Endodermal cell (in vitro differentiated cells): ENCODE data around the gene CAMK2A. TPM values are rescaled to one million over a fixed set of nuclear protein-coding genes. Genes with fewer than 3 reads are reported as not detected.

Experiments used
- DNase-seq: peaks from one replicate; pipeline ENCODE4 v3.0.0-alpha.2; 2017
- H3K27ac ChIP-seq: 2 replicates; pipeline ENCODE4 v1.5.1; 2013; ENCODE audit warnings: mild to moderate bottlenecking, low read depth, low read length, moderate library complexity
- H3K27me3 ChIP-seq: 2 replicates; pipeline ENCODE4 v1.6.1; 2013; ENCODE audit warnings: mild to moderate bottlenecking, low read length, moderate library complexity; ENCODE audit not compliant: insufficient read depth, control insufficient read depth, poor library complexity, severe bottlenecking
- H3K36me3 ChIP-seq: 2 replicates; pipeline ENCODE4 v1.7.0; 2013; ENCODE audit warnings: mild to moderate bottlenecking, low read length, moderate library complexity; ENCODE audit not compliant: control insufficient read depth, insufficient read depth
- H3K4me1 ChIP-seq: one replicate; pipeline ENCODE4 v1.7.0; 2013; ENCODE audit warnings: low read length; ENCODE audit not compliant: control insufficient read depth, insufficient read depth
- H3K4me3 ChIP-seq: 2 replicates; pipeline ENCODE4 v1.5.1; 2013; ENCODE audit warnings: mild to moderate bottlenecking, low read length, moderate library complexity
- H3K9ac ChIP-seq: 2 replicates; pipeline ENCODE4 v1.6.1; 2013; ENCODE audit warnings: mild to moderate bottlenecking, low read length, moderate library complexity; ENCODE audit not compliant: poor library complexity, severe bottlenecking; ENCODE audit errors: extremely low read depth
- H3K9me3 ChIP-seq: 2 replicates; pipeline ENCODE4 v1.6.1; 2013; ENCODE audit warnings: mild to moderate bottlenecking, low read length, moderate library complexity; ENCODE audit not compliant: control insufficient read depth
- H3K27ac Mint-ChIP-seq: 2 replicates; pipeline ENCODE4 v1.8.0; 2020; ENCODE audit warnings: mixed read lengths
- H3K27me3 Mint-ChIP-seq: 2 replicates; pipeline ENCODE4 v1.8.0; 2021; ENCODE audit warnings: mild to moderate bottlenecking, mixed read lengths; ENCODE audit not compliant: insufficient read depth
- H3K36me3 Mint-ChIP-seq: 2 replicates; pipeline ENCODE4 v1.8.0; 2020; ENCODE audit warnings: low read depth, mixed read lengths
- H3K4me1 Mint-ChIP-seq: 2 replicates; pipeline ENCODE4 v1.8.0; 2020; ENCODE audit warnings: mixed read lengths
- H3K4me3 Mint-ChIP-seq: 2 replicates; pipeline ENCODE4 v1.8.0; 2020; ENCODE audit warnings: mild to moderate bottlenecking, moderate library complexity, mixed read lengths
- H3K9me3 Mint-ChIP-seq: 2 replicates; pipeline ENCODE4 v1.8.0; 2020; ENCODE audit warnings: mild to moderate bottlenecking, mixed read lengths
- CTCF ChIP-seq: fragments of 200-600 bp; sonication (generic); conservative IDR thresholded peaks from 2 replicates; pipeline ENCODE4 v1.5.0; 2021; ENCODE audit warnings: antibody characterized with exemption, mild to moderate bottlenecking
- WGBS, 2 experiments: methylation state at CpG; one replicate each; pipeline versions ENCODE4 v1.1.5 to v1.1.7; 2013; ENCODE audit warnings: missing lambda C conversion rate in 2 of 2, mixed read lengths in 1 of 2; ENCODE audit not compliant: insufficient coverage in 1 of 2, insufficient read length in 1 of 2; 5-methylcytosine and 5-hydroxymethylcytosine counted together
- total RNA-seq, 2 donors: library from RNA; stranded (reverse); fragmentation: NEBNext Ultra II Directional in 1 of 2; extraction: Animal tissue kit (Norgen Biotek cat#: 25700) in 1 of 2; gene quantifications; 2 replicates in 1 of 2; 3 replicates in 1 of 2; pipeline ENCODE4 v1.2.1, GENCODE V29; 2021

CAMK2A gene
- total RNA-seq, 2 donors from 2014 or later, result 0.31 to 0.49 TPM

DNA sequence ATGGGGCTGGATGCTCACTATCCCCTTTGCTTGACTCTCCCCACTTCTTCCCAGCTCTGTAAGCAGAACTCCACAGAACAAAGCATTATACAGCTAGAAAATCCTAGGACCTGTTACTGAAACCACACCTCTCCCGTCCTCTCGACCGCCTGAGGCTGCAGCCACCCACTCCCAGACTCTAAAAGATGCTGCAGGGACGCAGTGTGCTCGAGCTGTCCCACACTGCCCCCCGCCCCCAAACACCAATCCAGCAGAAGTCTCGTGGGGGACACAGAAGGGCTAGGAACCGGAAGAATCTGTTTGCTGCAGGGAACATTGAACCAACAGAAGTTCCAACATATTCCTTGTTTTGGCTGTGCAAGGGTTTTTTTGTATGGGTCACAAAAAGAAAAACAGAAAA lies 7.6 kb downstream of the CAMK2A start:
- Histone ChIP-seq H3K9me3 (no peaks in the 10 kb centered on the region), H3K27me3 (peaks cover 6% of the 10 kb centered on the region), H3K36me3 (no peaks in the 10 kb centered on the region), H3K9ac (no peak overlapping the region), H3K4me1 (no peaks in the 10 kb centered on the region), H3K4me3 (no peak overlapping the region), H3K27ac (no peak overlapping the region)
- TF ChIP-seq CTCF, result no peak
- Mint-ChIP-seq H3K4me3 (no peak overlapping the region), H3K27ac (no peak overlapping the region), H3K27me3 (peaks cover 15% of the 10 kb centered on the region), H3K36me3 (no peaks in the 10 kb centered on the region), H3K4me1 (peaks cover 16% of the 10 kb centered on the region), H3K9me3 (no peaks in the 10 kb centered on the region)
- WGBS, 2 experiments, result 84 to 85% methylated on average over 6 to 8 of the region's 8 CpGs
- DNase-seq, result no peak

DNA sequence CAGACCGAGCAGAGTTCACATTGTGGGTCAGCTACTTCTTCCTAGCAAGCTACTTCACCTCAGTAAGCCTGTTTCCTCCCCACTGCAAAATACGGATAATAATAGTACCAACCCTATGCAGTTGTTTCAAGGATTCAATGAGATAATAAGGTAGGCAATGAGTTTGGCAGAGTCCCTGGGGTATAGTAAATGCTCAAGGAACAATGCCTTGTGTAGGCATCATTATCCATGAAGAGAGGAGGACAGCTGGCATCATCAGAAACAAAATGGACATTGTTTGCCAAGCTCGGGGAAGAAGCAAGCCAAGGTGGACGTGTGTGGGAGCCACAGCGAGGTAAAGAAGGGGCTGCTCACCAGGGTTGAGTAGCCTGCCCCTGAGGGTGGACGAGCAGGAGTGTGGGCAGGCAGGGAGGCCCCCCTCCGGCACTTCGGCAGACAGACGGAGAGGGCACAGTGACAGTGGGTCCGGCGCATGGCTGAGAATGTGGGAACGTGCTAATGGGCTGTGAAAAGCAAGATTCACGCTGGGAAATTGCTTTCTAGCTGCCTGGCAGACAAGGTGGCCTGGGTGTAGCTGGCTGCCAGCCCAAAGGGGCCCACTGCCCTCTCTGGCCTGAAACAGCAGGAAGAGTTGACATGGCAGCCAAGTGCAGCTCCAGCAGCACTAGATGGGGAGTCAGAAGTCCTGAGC lies 10.1 kb downstream of the CAMK2A start:
- no peak overlapping the region for H3K27ac ChIP-seq
- no peak for TF ChIP-seq CTCF
- H3K36me3 Mint-ChIP-seq, result no peaks in the 10 kb centered on the region
- no peak overlapping the region for H3K9ac ChIP-seq
- 76 to 83% methylated on average over 7 to 13 of the region's 13 CpGs for WGBS, 2 experiments
- H3K27me3 Mint-ChIP-seq, result peaks cover 19% of the 10 kb centered on the region
- no peak overlapping the region for H3K4me3 ChIP-seq
- H3K4me1 ChIP-seq, result no peaks in the 10 kb centered on the region
- peaks cover 16% of the 10 kb centered on the region for H3K4me1 Mint-ChIP-seq
- no peak overlapping the region for H3K27ac Mint-ChIP-seq
- no peak overlapping the region for H3K4me3 Mint-ChIP-seq
- no peaks in the 10 kb centered on the region for H3K9me3 Mint-ChIP-seq
- peak; percentile 68 for DNase-seq
- H3K36me3 ChIP-seq, result no peaks in the 10 kb centered on the region
- no peaks in the 10 kb centered on the region for H3K9me3 ChIP-seq
- H3K27me3 ChIP-seq, result no peaks in the 10 kb centered on the region

GRCh38 chr5:150278916-150279315 lies 10.7 kb downstream of the CAMK2A start:
- WGBS, 2 experiments, result 92 to 100% methylated on average over 4 to 6 of the region's 6 CpGs
- Histone ChIP-seq H3K36me3 (no peaks in the 10 kb centered on the region), H3K4me1 (no peaks in the 10 kb centered on the region), H3K27ac (no peak overlapping the region), H3K27me3 (no peaks in the 10 kb centered on the region), H3K9me3 (no peaks in the 10 kb centered on the region), H3K9ac (no peak overlapping the region), H3K4me3 (no peak overlapping the region)
- TF ChIP-seq CTCF, result no peak
- H3K9me3 Mint-ChIP-seq, result no peaks in the 10 kb centered on the region
- H3K4me3 Mint-ChIP-seq, result no peak overlapping the region
- DNase-seq, result no peak
- H3K27me3 Mint-ChIP-seq, result peaks cover 19% of the 10 kb centered on the region
- no peak overlapping the region for H3K27ac Mint-ChIP-seq
- no peaks in the 10 kb centered on the region for H3K36me3 Mint-ChIP-seq
- peaks cover 16% of the 10 kb centered on the region for H3K4me1 Mint-ChIP-seq
